Measurements from ENCODE around the gene DPYD.

DNA sequence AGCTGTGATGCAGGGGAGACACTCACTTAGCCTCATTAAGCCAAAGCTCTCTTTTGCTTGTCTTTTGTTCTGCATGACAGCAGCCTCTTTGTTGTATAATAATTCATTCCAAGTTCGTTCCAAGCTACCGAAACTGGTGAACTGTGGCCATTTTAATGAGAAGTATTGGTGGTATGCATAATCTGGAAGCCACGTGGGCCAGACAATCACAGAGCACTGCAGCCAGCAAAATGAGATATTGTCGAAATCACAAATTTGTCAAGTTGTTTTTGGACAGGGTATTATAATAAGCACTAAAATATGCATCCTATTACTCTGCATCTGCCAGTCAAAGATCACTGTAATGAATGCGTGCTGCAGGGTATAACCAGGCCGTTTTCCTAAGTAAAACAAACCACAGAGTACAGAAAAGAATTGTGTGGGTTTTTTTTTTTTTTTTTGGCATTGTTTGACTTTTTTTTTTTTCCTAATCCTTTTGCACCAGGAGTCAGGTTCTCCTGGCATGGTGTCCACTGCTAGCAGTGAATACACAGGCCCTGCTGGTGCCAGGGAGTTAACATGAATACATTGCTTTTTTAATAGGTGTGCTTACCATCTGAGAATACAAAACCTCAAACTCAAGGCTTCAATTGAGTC, 775.4 kb downstream of the DPYD start:
- TF ChIP-seq, protein P1, sequence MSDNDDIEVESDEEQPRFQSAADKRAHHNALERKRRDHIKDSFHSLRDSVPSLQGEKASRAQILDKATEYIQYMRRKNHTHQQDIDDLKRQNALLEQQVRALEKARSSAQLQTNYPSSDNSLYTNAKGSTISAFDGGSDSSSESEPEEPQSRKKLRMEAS (IDR thresholded peaks at IDR 0.05; ENCODE audit: low read depth, low read length), result no peak
- TF ChIP-seq RCOR1 (conservative IDR thresholded peaks at IDR 0.05; ENCODE audit: low read depth, low read length) (no peak), GABPA (IDR thresholded peaks at IDR 0.05; ENCODE audit: low read depth) (no peak), POLR2A (IDR thresholded peaks at IDR 0.05; ENCODE audit: low read depth, low read length) (no peak), TBL1XR1 (IDR thresholded peaks at IDR 0.05; ENCODE audit: low read depth, low read length) (no peak), NR2F1 (conservative IDR thresholded peaks at IDR 0.05) (no peak), EP300 (IDR thresholded peaks at IDR 0.05; ENCODE audit: borderline replicate concordance in 1 of 2, control insufficient read depth in 1 of 2, low read depth in 2 of 2, low read length in 2 of 2) (no peak)
- TF ChIP-seq, protein P2, sequence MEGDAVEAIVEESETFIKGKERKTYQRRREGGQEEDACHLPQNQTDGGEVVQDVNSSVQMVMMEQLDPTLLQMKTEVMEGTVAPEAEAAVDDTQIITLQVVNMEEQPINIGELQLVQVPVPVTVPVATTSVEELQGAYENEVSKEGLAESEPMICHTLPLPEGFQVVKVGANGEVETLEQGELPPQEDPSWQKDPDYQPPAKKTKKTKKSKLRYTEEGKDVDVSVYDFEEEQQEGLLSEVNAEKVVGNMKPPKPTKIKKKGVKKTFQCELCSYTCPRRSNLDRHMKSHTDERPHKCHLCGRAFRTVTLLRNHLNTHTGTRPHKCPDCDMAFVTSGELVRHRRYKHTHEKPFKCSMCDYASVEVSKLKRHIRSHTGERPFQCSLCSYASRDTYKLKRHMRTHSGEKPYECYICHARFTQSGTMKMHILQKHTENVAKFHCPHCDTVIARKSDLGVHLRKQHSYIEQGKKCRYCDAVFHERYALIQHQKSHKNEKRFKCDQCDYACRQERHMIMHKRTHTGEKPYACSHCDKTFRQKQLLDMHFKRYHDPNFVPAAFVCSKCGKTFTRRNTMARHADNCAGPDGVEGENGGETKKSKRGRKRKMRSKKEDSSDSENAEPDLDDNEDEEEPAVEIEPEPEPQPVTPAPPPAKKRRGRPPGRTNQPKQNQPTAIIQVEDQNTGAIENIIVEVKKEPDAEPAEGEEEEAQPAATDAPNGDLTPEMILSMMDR (IDR thresholded peaks at IDR 0.05 in 2 of 3, conservative IDR thresholded peaks at IDR 0.05 in 1 of 3; ENCODE audit: control insufficient read depth in 2 of 3, extremely low read depth in 1 of 3, insufficient read depth in 1 of 3, low read depth in 3 of 3, low read length in 3 of 3), result no peak
- TF ChIP-seq, protein P3, sequence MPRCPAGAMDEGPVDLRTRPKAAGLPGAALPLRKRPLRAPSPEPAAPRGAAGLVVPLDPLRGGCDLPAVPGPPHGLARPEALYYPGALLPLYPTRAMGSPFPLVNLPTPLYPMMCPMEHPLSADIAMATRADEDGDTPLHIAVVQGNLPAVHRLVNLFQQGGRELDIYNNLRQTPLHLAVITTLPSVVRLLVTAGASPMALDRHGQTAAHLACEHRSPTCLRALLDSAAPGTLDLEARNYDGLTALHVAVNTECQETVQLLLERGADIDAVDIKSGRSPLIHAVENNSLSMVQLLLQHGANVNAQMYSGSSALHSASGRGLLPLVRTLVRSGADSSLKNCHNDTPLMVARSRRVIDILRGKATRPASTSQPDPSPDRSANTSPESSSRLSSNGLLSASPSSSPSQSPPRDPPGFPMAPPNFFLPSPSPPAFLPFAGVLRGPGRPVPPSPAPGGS (IDR thresholded peaks at IDR 0.05; ENCODE audit: borderline replicate concordance, insufficient read depth, low read depth, low read length, poor library complexity, severe bottlenecking), result no peak
- TF ChIP-seq, protein P4, sequence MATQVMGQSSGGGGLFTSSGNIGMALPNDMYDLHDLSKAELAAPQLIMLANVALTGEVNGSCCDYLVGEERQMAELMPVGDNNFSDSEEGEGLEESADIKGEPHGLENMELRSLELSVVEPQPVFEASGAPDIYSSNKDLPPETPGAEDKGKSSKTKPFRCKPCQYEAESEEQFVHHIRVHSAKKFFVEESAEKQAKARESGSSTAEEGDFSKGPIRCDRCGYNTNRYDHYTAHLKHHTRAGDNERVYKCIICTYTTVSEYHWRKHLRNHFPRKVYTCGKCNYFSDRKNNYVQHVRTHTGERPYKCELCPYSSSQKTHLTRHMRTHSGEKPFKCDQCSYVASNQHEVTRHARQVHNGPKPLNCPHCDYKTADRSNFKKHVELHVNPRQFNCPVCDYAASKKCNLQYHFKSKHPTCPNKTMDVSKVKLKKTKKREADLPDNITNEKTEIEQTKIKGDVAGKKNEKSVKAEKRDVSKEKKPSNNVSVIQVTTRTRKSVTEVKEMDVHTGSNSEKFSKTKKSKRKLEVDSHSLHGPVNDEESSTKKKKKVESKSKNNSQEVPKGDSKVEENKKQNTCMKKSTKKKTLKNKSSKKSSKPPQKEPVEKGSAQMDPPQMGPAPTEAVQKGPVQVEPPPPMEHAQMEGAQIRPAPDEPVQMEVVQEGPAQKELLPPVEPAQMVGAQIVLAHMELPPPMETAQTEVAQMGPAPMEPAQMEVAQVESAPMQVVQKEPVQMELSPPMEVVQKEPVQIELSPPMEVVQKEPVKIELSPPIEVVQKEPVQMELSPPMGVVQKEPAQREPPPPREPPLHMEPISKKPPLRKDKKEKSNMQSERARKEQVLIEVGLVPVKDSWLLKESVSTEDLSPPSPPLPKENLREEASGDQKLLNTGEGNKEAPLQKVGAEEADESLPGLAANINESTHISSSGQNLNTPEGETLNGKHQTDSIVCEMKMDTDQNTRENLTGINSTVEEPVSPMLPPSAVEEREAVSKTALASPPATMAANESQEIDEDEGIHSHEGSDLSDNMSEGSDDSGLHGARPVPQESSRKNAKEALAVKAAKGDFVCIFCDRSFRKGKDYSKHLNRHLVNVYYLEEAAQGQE (IDR thresholded peaks at IDR 0.05; ENCODE audit: low read depth, low read length), result no peak

All from GM12878 (cell line).